Caco-2 (cell line): ENCODE results near the gene RAB27B. TPM values are rescaled to one million over a fixed set of nuclear protein-coding genes. Genes with fewer than 3 reads are reported as not detected.

Source experiments
- BruUV-seq: library from RNA; stranded (reverse); fragments of 400-500 nt; replicated peaks from 2 replicates; lab custom pipeline; 2021; lab: Mats Ljungman, UMichigan
- CTCF ChIA-PET: fragments of 300-600 bp; sonication (Branson Sonifier 250); formaldehyde crosslinking; loops from one replicate; lab custom pipeline; 2022; ENCODE audit warnings: antibody characterized with exemption; lab: Charles Lee
- POLR2A ChIA-PET: fragments of 300-600 bp; sonication (Branson Sonifier 250); formaldehyde crosslinking; loops from one replicate; lab custom pipeline; 2022; ENCODE audit warnings: antibody characterized with exemption; lab: Charles Lee
- DNase-seq, 2 experiments: peaks; one replicate each; pipeline versions ENCODE4 v3.0.0 to v3.0.0-alpha.2; 2020 to 2022
- H3K27me3 ChIP-seq: replicated peaks from 2 replicates; pipeline ENCODE4 v1.6.0; 2011; ENCODE audit warnings: low read length; ENCODE audit not compliant: control insufficient read depth, insufficient read depth
- H3K36me3 ChIP-seq: 2 replicates; pipeline ENCODE4 v1.5.1; 2011; ENCODE audit warnings: low read length; ENCODE audit not compliant: control insufficient read depth, insufficient read depth
- H3K4me1 ChIP-seq: fragments of 250-450 bp; sonication (Bioruptor Pico); 2 replicates; pipeline ENCODE4 v1.5.1; 2020; ENCODE audit warnings: mild to moderate bottlenecking
- H3K4me3 ChIP-seq: 2 replicates; pipeline ENCODE4 v1.5.1; 2011; ENCODE audit warnings: low read depth, mild to moderate bottlenecking, control low read depth, low read length
- H3K9me3 ChIP-seq: fragments of 250-450 bp; sonication (Bioruptor Pico); 2 replicates; pipeline ENCODE4 v1.5.1; 2020; ENCODE audit warnings: mild to moderate bottlenecking, moderate library complexity
- H3K27ac Mint-ChIP-seq: one replicate; pipeline ENCODE4 v1.8.0; 2022; ENCODE audit warnings: mixed read lengths; ENCODE audit not compliant: unreplicated experiment
- H3K27me3 Mint-ChIP-seq: one replicate; pipeline ENCODE4 v1.8.0; 2022; ENCODE audit warnings: mixed read lengths; ENCODE audit not compliant: insufficient read depth, unreplicated experiment
- H3K36me3 Mint-ChIP-seq: one replicate; pipeline ENCODE4 v1.8.0; 2022; ENCODE audit warnings: mild to moderate bottlenecking, mixed read lengths; ENCODE audit not compliant: insufficient read depth, unreplicated experiment
- H3K4me1 Mint-ChIP-seq: one replicate; pipeline ENCODE4 v1.8.0; 2022; ENCODE audit warnings: low read depth, mixed read lengths; ENCODE audit not compliant: unreplicated experiment
- H3K4me3 Mint-ChIP-seq: one replicate; pipeline ENCODE4 v1.8.0; 2022; ENCODE audit warnings: mild to moderate bottlenecking, moderate library complexity, mixed read lengths; ENCODE audit not compliant: unreplicated experiment
- H3K9me3 Mint-ChIP-seq: one replicate; pipeline ENCODE4 v1.8.0; 2022; ENCODE audit warnings: mixed read lengths; ENCODE audit not compliant: unreplicated experiment
- intact Hi-C: fragments of 100-400 bp; cut with micrococcal nuclease; formaldehyde crosslinking; loops from one replicate; pipeline ENCODE4 v1.10.0; 2022; ENCODE audit not compliant: unreplicated experiment
- total RNA-seq: library from RNA; stranded (reverse); gene quantifications from 2 replicates; pipeline ENCODE4 v1.2.3, GENCODE V29; 2022
- TF ChIP-seq, protein P1 (sequence below), 2 experiments: fragments of 200-600 bp in 1 of 2; IDR thresholded peaks; 1 replicate in 1 of 2; 2 replicates in 1 of 2; pipeline versions ENCODE4 v1.5.1 to v1.8.0; 2011 to 2022; ENCODE audit warnings: antibody characterized with exemption in 1 of 2, control low read depth in 1 of 2, inconsistent platforms in 1 of 2, low read depth in 1 of 2, low read length in 1 of 2, mild to moderate bottlenecking in 1 of 2, moderate library complexity in 1 of 2; ENCODE audit not compliant: insufficient read depth in 1 of 2, severe bottlenecking in 1 of 2, unreplicated experiment in 1 of 2

RAB27B gene
- total RNA-seq, 1 experiment from 2014 or later = 0.32 TPM

GRCh38 chr18:54830866-54831265, 2.6 kb downstream of the RAB27B start:
- no peak overlapping the region for H3K27ac Mint-ChIP-seq
- CTCF ChIA-PET = no interaction called here
- no peaks in the 10 kb centered on the region for H3K9me3 ChIP-seq
- peaks cover 6% of the 10 kb centered on the region for H3K4me1 Mint-ChIP-seq
- peaks cover 5% of the 10 kb centered on the region for H3K36me3 Mint-ChIP-seq
- no TSS peak for BruUV-seq
- H3K4me3 Mint-ChIP-seq = no peak overlapping the region
- intact Hi-C loops = no loop called here
- no peaks in the 10 kb centered on the region for H3K27me3 ChIP-seq
- H3K4me1 ChIP-seq = no peaks in the 10 kb centered on the region; the same call in 1 of the 2 replicates
- no peaks in the 10 kb centered on the region for H3K27me3 Mint-ChIP-seq
- TF ChIP-seq, protein P1, sequence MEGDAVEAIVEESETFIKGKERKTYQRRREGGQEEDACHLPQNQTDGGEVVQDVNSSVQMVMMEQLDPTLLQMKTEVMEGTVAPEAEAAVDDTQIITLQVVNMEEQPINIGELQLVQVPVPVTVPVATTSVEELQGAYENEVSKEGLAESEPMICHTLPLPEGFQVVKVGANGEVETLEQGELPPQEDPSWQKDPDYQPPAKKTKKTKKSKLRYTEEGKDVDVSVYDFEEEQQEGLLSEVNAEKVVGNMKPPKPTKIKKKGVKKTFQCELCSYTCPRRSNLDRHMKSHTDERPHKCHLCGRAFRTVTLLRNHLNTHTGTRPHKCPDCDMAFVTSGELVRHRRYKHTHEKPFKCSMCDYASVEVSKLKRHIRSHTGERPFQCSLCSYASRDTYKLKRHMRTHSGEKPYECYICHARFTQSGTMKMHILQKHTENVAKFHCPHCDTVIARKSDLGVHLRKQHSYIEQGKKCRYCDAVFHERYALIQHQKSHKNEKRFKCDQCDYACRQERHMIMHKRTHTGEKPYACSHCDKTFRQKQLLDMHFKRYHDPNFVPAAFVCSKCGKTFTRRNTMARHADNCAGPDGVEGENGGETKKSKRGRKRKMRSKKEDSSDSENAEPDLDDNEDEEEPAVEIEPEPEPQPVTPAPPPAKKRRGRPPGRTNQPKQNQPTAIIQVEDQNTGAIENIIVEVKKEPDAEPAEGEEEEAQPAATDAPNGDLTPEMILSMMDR (IDR thresholded peaks at IDR 0.05; ENCODE audit: insufficient read depth in 1 of 2, low read depth in 1 of 2, low read length in 1 of 2, severe bottlenecking in 1 of 2, unreplicated experiment in 1 of 2) = no peak
- no peak overlapping the region for H3K4me3 ChIP-seq
- POLR2A ChIA-PET = no interaction called here
- H3K36me3 ChIP-seq = no peaks in the 10 kb centered on the region
- no peak for DNase-seq
- peaks cover 14% of the 10 kb centered on the region for H3K9me3 Mint-ChIP-seq

DNA sequence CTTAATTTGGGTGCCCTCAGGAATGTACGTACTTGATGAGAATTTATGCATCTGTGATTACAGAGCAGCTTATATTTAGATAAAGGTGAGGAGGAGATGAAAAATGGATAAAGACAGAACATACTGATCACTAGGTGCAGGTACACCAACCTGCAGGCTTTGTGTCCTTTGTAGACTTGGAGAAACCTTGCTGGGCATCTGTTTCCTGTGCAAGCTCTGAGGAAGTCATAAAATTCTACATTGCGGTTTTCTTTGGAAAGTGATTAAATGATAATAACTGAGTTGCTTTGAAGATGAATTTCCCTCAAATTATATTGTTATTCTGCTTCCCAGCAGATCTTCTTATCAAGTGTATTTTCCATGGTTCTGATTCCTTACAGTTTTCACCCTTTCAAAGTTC, 7.7 kb downstream of the RAB27B start:
- Mint-ChIP-seq H3K36me3 (peaks cover 5% of the 10 kb centered on the region), H3K27ac (no peak overlapping the region), H3K4me1 (peaks cover 5% of the 10 kb centered on the region), H3K27me3 (peaks cover 7% of the 10 kb centered on the region), H3K9me3 (peaks cover 14% of the 10 kb centered on the region), H3K4me3 (no peak overlapping the region)
- intact Hi-C loops = no loop called here
- no peaks in the 10 kb centered on the region for H3K27me3 ChIP-seq
- H3K4me1 ChIP-seq = no peaks in the 10 kb centered on the region
- BruUV-seq = no TSS peak
- ChIA-PET POLR2A (no interaction called here), CTCF (no interaction called here)
- no peak for DNase-seq
- TF ChIP-seq, protein P1 (IDR thresholded peaks at IDR 0.05; ENCODE audit: insufficient read depth in 1 of 2, low read depth in 1 of 2, low read length in 1 of 2, severe bottlenecking in 1 of 2, unreplicated experiment in 1 of 2) = no peak
- no peaks in the 10 kb centered on the region for H3K36me3 ChIP-seq
- no peaks in the 10 kb centered on the region for H3K9me3 ChIP-seq
- H3K4me3 ChIP-seq = no peak overlapping the region

DNA sequence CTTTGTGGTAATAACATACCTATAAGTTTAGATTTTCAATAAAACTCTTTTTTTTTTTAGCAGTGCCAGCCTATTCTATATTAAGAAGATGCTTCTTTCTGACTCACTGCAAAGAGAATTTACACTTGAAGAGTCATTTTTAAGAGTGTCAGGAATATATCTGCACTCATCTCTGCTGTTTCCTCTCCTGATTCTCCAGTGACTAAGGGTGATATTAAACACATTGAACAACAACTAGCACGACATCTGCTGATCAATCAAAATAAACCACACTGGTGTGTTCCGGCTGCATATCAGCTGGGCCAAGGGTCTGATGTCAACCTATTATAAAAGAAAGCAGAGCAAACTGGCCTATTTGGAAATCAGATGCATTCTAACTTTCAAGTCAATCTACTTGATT, 15.0 kb downstream of the RAB27B start:
- Histone ChIP-seq H3K36me3 (no peaks in the 10 kb centered on the region), H3K27me3 (no peaks in the 10 kb centered on the region), H3K4me3 (no peak overlapping the region), H3K4me1 (no peaks in the 10 kb centered on the region), H3K9me3 (no peaks in the 10 kb centered on the region)
- Mint-ChIP-seq H3K27ac (no peak overlapping the region), H3K36me3 (no peaks in the 10 kb centered on the region), H3K4me3 (no peak overlapping the region), H3K9me3 (no peaks in the 10 kb centered on the region), H3K27me3 (no peaks in the 10 kb centered on the region), H3K4me1 (no peaks in the 10 kb centered on the region)
- DNase-seq = no peak
- TF ChIP-seq, protein P1 (IDR thresholded peaks at IDR 0.05; ENCODE audit: insufficient read depth in 1 of 2, low read depth in 1 of 2, low read length in 1 of 2, severe bottlenecking in 1 of 2, unreplicated experiment in 1 of 2) = no peak
- intact Hi-C loops = no loop called here
- no TSS peak for BruUV-seq
- POLR2A ChIA-PET = no interaction called here
- CTCF ChIA-PET = no interaction called here
